Left lung (tissue), 10 donors: Measurements from ENCODE around the gene CABLES2. TPM values are rescaled to one million over a fixed set of nuclear protein-coding genes. Genes with fewer than 3 reads are reported as not detected.

Experiments used
- ATAC-seq: fragments of 200-7000 bp; cut with Tn5 transposase; one replicate; pipeline ENCODE4 v1.9.1; 2020; ENCODE audit warnings: moderate library complexity
- DNase-seq, 4 donors: peaks; one replicate each; pipeline ENCODE4 v3.0.0-alpha.2; 2013 to 2020
- H3K27ac ChIP-seq, 2 donors: fragments of 200-600 bp; sonication (generic) in 1 of 2; one replicate each; pipeline versions ENCODE4 v1.5.0 to v1.8.0; 2020 to 2021
- H3K27me3 ChIP-seq, 2 donors: fragments of 200-600 bp; sonication (generic) in 1 of 2; one replicate each; pipeline versions ENCODE4 v1.5.0 to v1.8.0; 2020 to 2021
- H3K36me3 ChIP-seq, 2 donors: fragments of 200-600 bp; sonication (generic) in 1 of 2; one replicate each; pipeline versions ENCODE4 v1.5.0 to v1.8.0; 2020 to 2021
- H3K4me1 ChIP-seq, 2 donors: fragments of 200-600 bp; one replicate each; pipeline ENCODE4 v1.8.0; 2021
- H3K4me3 ChIP-seq, 2 donors: fragments of 200-600 bp; sonication (generic) in 1 of 2; one replicate each; pipeline versions ENCODE4 v1.5.0 to v1.8.0; 2020 to 2021; ENCODE audit warnings: mild to moderate bottlenecking in 1 of 2
- H3K9me3 ChIP-seq, 2 donors: fragments of 200-600 bp; sonication (generic) in 1 of 2; one replicate each; pipeline versions ENCODE4 v1.5.0 to v1.8.0; 2020 to 2021
- intact Hi-C, 2 donors: fragments of 100-400 bp; cut with DNase I; formaldehyde crosslinking; loops; one replicate each; pipeline versions ENCODE4 v1.11.2 to v1.14.2; 2022
- polyA plus RNA-seq, 6 donors: library from polyadenylated mRNA; unstranded; fragments of 120-200 nt; gene quantifications; one replicate each; pipeline ENCODE4 v1.2.1, GENCODE V29; 2013; ENCODE audit not compliant: insufficient read length in 6 of 6
- total RNA-seq, 2 donors: library from RNA; stranded (reverse); fragmentation: NEBNext Ultra II Directional; extraction: Animal tissue kit (Norgen Biotek cat#: 25700); gene quantifications; one replicate each; pipeline ENCODE4 v1.2.1, GENCODE V29; 2021
- TF ChIP-seq, protein P1 (sequence below), 2 donors: fragments of 200-600 bp; sonication (generic) in 1 of 2; IDR thresholded peaks; one replicate each; pipeline versions ENCODE4 v1.5.0 to v1.8.0; 2021; ENCODE audit warnings: antibody characterized with exemption in 2 of 2
- donor health status: DM: no; HTN: yes; CAD: no.
- donor health status: DM: no; HTN: no; CAD: no.

The CABLES2 gene
- total and polyA plus RNA-seq, 8 donors: 4.1 to 16.7 (median 13.2) TPM

DNA sequence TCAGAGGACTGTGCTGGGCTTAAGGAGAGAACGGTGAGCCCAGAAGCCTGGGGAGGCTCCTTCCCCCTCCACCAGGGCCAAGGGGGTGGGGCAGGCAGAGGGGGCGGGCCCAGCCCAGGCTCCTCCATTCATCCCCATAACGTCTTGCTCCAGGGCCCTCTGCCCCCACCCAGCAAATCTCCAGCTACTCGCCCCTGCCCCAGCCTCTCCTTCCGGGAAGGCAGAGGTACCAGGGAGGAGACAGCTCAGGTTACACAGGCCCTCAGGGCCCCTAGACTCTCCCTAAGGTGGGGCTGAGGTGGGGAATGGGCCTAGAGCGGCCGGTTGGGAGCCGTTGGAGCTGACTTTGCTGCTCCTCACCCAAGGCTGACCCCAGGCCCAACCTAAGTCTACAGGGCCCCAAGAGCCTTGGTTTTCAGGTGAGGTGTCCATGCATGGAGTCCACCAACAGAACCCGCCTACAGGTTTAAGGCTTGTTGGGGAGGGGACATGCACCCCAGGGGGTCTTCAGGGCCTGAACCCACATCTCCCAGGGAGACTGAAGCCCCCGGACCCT is 41.2 kb downstream of the CABLES2 start:
- peak overlapping the region; percentile 79 to 86 for H3K27ac ChIP-seq
- peak; percentile 40 for ATAC-seq

DNA sequence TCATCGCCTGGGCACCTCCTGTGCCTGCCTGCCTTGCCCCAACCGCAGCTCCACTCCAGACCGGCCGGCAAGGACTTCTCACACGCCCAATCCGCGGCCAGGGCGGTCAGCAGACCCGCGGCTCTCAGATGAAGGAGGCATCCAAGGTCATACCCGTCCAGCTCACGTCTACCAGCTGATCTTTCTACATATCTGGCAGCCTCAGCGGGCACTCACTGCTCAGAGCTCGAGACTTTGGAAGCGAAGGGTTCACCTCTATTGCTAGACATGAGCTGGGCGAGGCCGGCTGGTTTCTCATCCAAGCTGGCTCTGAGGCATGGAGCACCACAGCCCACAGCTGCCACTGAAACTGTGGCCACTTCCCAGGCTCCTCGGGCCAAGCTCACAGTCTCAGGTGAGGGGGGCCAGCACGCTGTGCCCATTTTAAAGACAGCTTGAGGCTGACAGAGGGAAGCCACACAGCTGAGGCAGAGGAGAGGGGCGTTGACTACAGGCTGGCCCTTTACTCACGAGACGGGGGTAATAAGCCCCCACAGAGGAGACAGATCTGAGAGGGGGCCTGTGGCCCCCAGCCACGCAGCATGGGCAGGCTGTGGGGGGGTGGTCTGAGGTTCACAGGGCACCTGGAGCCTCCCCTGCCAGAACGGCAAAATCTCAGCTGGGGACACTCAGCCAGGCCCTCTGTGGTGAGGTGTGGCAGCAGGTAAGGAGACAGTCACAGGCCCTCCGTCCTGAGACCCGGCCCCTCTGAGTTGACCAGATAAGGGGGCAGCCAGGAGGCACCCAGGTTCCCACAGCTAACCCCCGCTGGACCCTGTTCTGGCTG is 42.0 kb downstream of the CABLES2 start:
- H3K4me3 ChIP-seq: peak overlapping the region; percentile 56 to 71
- peaks cover 44 to 96% of the 10 kb centered on the region in 2 donors for H3K4me1 ChIP-seq
- no peaks in the 10 kb centered on the region for H3K9me3 ChIP-seq
- DNase-seq: peak in 2 of 4 donors; percentile 69 to 83
- H3K36me3 ChIP-seq: peaks cover 0 to 4% of the 10 kb centered on the region in 2 donors
- intact Hi-C loops: no loop called here
- peak; percentile 22 for ATAC-seq
- H3K27me3 ChIP-seq: peaks cover 0 to 54% of the 10 kb centered on the region in 2 donors
- H3K27ac ChIP-seq: peak overlapping the region; percentile 79 to 86
- TF ChIP-seq, protein P1, sequence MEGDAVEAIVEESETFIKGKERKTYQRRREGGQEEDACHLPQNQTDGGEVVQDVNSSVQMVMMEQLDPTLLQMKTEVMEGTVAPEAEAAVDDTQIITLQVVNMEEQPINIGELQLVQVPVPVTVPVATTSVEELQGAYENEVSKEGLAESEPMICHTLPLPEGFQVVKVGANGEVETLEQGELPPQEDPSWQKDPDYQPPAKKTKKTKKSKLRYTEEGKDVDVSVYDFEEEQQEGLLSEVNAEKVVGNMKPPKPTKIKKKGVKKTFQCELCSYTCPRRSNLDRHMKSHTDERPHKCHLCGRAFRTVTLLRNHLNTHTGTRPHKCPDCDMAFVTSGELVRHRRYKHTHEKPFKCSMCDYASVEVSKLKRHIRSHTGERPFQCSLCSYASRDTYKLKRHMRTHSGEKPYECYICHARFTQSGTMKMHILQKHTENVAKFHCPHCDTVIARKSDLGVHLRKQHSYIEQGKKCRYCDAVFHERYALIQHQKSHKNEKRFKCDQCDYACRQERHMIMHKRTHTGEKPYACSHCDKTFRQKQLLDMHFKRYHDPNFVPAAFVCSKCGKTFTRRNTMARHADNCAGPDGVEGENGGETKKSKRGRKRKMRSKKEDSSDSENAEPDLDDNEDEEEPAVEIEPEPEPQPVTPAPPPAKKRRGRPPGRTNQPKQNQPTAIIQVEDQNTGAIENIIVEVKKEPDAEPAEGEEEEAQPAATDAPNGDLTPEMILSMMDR (IDR thresholded peaks at IDR 0.05): no peak

More for the DNA sequence above, 41.2 kb downstream of the CABLES2 start:
- Histone ChIP-seq H3K9me3 (no peaks in the 10 kb centered on the region), H3K27me3 (peaks cover 0 to 55% of the 10 kb centered on the region in 2 donors), H3K36me3 (peaks cover 0 to 4% of the 10 kb centered on the region in 2 donors), H3K4me3 (peak overlapping the region; percentile 56 to 71), H3K4me1 (peaks cover 47 to 100% of the 10 kb centered on the region in 2 donors)
- intact Hi-C loops: no loop called here
- peak in 2 of 4 donors; percentile 66 to 86 for DNase-seq
- TF ChIP-seq, protein P1 (IDR thresholded peaks at IDR 0.05): no peak

DNA sequence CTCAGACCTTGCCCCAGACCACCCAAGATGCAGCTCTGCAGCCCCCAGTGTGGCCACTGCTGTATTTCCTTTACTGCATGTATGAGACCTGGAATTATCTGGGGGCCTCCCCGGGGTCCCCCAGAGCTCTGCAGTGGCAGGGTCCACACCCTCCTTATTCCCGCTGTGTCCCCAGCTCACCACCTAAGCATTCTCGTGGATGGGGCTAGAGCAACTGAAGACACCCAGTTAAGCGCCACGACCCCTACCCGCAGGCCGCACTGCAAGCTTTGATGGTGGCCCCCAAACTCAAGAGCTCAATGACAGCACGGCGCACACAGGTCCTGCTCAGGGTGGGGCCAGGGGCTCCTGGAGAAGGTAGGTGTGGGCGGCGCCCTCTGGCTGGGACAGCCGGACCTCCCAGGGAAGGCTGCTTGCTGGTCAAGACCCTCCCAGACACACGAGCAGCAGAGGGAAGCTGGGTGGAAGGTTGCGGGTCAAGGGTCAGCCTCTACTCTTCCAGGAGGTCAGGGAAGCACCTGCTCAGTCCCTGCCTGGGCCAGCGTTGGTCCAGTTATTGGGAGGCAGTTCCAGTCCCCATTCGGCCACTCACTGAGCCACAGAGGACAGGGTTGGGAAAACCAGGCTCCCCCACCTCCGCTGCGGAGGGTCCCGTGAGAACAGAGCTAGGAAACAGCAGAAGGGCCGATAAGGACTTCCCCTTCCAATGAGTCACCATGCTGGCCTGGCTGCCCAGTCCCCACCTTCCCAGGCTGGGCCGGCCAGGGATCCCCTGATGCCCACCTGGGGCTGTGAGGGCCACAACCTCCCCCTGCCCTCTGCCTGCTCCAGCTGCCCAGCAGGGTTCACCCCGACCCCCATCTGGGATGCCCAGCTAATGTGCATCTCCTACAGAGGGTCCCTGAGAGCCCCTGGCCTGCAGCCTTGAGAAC is 42.9 kb downstream of the CABLES2 start:
- intact Hi-C loops: no loop called here
- ATAC-seq: no peak
- Histone ChIP-seq H3K27me3 (peaks cover 0 to 45% of the 10 kb centered on the region in 2 donors), H3K4me3 (peak overlapping the region in 1 of 2 donors; percentile 71), H3K36me3 (peaks cover 0 to 4% of the 10 kb centered on the region in 2 donors), H3K4me1 (peaks cover 36 to 95% of the 10 kb centered on the region in 2 donors), H3K27ac (peak overlapping the region; percentile 79 to 86), H3K9me3 (no peaks in the 10 kb centered on the region)
- TF ChIP-seq, protein P1 (IDR thresholded peaks at IDR 0.05): no peak
- peak in 2 of 4 donors; percentile 30 to 79 for DNase-seq

DNA sequence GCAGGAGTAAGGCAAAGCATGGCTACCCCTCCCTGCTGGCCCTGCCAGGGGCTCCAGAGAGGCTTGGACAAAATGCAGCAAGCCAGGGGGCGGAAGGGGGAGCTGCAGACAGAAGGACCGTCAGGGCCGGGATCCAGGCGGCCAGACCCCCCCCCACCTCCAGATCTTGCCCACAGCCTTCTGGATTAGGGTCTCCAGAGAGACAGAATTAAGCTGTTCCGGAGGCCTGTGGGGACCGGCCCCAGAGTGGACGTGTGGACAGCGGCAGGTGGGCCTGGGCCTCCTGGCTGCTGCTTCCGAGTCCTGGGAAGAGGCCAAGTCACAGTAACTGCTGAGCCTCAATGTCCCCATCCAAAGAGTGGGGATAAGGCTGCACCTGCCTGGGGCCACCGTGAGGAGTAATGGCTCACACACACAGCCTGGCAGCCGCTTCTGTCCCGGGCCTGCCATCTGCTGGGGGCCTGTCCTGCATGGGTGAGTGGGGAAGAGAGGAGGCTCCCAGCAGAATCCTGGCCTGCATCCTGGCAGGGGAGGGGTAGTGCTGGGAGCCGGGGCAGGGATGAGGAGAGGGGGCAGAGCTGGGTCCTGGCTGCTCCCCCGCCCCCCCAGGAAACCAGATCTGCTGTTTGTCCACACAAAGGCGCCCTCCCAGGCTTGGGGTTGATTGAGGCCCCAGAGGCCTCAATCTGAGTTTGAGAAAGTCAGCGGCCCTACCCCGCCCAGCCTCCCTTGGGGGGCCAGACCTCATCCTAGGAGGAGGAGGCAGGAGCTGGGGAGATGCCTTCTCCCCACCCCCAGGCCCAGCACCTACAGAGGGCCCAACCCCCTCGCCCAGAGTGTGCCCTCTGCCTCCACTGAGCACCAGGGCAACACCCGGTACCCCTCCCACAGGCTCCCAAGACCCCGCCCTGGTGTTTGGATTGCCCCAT is 43.8 kb downstream of the CABLES2 start:
- no peak for ATAC-seq
- intact Hi-C loops: no loop called here
- H3K27me3 ChIP-seq: peaks cover 0 to 35% of the 10 kb centered on the region in 2 donors
- DNase-seq: peak in 2 of 4 donors; percentile 32 to 67
- H3K9me3 ChIP-seq: no peaks in the 10 kb centered on the region
- peak overlapping the region; percentile 79 to 86 for H3K27ac ChIP-seq
- peak overlapping the region in 1 of 2 donors; percentile 71 for H3K4me3 ChIP-seq
- TF ChIP-seq, protein P1 (IDR thresholded peaks at IDR 0.05): no peak
- H3K36me3 ChIP-seq: peaks cover 0 to 4% of the 10 kb centered on the region in 2 donors
- H3K4me1 ChIP-seq: peaks cover 30 to 95% of the 10 kb centered on the region in 2 donors
